Jurkat, Clone E6-1 (cell line): ENCODE data around the gene F10.

Source experiments
- DNase-seq: peaks from one replicate; pipeline ENCODE4 v3.0.0-alpha.2; 2011; ENCODE audit warnings: low read depth, low spot score
- H3K4me3 ChIP-seq: 2 replicates; pipeline ENCODE4 v1.5.1; 2011; ENCODE audit warnings: mild to moderate bottlenecking, low read length, control low read depth, moderate library complexity

The F10 gene

DNA sequence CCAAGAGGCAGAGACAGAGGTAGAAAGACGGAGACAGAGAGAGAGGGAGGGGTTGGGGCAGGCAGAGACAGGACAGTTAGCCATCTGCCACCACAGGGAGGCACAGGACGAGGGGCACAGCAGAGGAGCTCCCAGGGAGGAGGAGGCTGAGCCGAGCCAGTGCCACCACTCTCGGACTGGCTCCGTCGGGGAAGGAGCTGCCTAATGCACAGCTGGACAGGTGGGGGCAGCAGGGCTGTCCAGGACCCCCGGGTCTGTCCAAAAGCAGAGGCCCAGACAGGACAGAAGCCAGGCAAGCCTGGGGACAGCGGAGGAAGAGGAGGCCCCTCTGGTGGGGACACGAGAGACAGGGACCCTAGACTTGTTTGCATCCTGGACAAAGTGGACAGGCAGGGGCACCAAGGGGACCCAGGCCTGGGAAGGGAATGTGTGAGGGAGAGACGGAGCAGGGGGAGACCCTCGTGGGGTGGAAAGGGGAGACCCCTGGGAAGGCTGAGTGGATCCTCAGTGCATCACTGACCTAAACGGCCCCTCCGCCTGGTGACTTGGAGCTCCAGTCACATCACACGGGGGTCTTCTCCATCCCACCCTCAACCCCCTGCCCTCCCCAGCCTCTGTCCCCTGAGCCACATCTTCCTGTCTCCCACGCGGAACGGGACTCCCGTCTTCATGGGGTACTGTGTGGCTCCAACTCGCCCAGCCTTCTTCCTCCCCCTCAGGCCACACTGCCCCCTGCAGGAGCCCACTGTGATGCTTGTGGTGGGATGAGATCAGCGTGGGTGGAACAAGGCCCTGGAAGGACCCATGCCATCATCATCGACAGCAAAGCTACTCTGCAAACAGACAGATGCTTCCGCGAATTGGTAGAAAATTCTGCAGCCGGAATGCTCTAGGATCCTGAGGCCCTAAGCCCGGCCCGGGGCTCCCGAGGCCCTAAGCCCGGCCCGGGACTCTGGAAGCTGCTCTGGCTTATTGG is 915 bp downstream of the F10 start:
- no peak for DNase-seq
- H3K4me3 ChIP-seq = no peak overlapping the region

DNA sequence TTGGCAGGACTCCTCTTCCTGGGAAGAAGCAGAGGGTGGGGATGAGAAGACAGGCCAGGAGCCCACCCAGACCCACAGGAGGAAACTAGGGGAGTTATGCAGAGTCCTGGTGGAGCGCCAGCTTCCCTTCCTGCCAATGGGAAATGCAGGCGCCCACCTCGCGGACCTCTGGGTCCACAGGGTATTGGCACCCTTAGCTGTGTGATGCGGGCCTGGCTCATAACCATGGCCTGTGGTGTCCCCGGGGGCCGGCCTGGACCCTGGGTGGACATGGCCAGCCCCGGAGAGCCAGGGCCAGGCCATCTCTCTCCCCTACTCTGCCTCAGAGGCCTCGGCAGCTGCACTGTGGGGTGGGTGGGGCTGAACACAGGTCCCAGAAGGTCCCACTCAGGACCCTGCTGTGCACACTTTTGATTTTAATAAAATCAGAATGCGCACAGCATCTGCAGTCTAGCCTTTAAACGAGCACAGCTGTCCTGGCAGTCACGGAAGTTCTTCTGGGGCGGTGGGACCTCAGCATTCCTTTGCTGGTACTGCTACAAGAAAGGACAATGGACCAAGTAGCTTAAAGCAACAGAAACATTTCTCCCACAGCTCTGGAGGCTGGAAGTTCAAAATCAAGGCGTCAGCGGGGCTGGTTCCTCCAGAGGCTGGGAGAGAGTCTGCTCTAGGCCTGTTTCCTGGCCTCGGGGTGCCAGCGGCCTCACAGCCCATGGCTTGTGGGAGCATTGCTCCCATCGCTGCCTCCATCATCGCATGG is 1.8 kb downstream of the F10 start:
- no peak for DNase-seq
- no peak overlapping the region for H3K4me3 ChIP-seq

DNA sequence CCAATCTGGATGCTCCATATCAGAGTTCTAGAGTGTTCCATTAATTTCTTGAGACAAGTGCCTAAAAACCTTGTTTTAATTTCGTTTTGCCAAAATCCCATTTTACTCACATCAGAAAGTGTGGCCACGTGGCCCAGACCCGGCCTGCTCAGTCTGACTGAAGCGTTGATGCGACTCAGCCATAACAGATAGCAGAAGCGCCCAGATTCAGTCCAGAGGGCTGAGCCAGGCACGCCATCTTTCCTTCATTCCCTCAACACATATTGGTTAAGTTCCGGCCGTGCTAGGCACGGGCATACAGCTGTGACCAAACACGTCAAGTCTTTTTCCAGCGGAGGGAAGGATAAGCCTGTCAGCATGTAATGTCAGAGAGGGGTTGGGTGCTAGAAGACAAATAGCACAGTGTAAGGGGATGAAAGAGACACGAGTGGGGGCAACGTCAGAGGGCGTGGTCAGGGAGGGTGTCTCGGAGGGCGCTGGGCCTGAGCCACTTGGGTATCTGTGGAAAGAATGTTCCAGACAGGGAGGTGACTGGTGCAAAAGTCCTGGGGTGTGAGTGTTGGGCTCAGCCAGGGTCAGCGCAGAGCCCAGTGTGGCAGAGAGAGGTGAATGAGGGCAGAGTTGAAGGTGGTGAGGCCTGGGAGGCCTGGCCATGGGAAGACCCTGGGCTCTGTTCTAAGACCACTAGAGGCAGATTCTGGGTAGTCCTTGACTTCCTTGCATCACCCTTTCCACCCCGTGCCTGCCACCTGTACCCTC is 3.1 kb downstream of the F10 start:
- DNase-seq = no peak
- no peak overlapping the region for H3K4me3 ChIP-seq

DNA sequence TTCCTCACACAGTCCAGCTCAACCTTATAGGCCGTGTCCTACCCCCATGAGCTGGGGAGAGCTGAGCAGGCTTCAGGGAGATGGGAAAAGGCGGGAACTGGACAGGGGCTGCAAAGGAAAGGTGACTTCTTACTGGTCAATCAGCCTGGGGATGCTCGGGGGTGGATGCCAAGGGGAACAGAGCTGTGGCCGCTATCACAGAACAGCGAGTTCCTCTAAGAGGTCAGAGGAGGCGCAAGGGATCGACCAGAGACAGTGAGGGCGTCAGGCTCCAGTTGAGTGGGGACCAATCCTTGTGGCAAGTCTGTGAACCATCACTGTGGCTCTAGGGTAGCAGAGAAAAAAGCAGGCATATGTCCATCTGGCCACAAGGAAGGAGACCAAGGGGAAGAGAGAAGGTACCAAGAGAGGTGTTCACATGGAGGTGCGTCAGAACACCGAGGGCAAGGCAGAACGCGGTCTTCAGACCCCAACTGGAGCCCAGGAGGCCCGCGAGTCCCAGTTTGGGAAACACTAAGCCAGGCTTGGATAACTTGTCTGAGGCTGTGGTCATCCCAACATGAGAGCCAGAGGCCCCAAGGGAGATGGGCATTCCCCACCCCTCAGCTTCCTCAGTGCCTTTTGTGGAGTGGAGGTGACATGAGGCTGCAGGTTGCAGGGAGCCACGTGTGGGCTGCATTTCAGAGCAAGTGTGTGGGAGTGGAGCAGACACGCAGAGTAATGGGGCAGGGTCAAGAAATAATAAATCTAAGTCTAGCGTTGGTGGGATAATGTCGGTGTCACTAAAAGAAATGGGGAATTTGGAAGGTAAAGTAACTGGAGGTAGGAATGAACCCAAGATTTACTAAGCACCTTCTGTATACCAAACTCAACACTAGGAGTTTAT is 3.9 kb downstream of the F10 start:
- H3K4me3 ChIP-seq = no peak overlapping the region
- no peak for DNase-seq

DNA sequence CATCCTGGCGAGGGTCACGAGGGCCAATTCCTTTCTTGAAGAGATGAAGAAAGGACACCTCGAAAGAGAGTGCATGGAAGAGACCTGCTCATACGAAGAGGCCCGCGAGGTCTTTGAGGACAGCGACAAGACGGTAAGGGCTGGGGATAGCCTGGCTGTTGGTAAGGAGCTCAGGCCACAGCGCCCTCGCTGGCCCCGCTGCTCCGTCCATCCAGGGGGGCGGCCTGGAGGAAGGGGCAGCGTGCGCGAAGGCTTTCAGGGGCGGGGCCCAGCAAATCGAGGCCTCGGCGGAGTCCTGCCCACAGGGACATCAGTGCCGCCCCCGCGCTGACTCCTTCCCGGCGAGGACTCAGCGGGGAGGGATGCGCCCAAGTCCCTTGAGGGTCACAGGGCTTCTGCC is 6.9 kb downstream of the F10 start:
- DNase-seq = no peak
- no peak overlapping the region for H3K4me3 ChIP-seq

DNA sequence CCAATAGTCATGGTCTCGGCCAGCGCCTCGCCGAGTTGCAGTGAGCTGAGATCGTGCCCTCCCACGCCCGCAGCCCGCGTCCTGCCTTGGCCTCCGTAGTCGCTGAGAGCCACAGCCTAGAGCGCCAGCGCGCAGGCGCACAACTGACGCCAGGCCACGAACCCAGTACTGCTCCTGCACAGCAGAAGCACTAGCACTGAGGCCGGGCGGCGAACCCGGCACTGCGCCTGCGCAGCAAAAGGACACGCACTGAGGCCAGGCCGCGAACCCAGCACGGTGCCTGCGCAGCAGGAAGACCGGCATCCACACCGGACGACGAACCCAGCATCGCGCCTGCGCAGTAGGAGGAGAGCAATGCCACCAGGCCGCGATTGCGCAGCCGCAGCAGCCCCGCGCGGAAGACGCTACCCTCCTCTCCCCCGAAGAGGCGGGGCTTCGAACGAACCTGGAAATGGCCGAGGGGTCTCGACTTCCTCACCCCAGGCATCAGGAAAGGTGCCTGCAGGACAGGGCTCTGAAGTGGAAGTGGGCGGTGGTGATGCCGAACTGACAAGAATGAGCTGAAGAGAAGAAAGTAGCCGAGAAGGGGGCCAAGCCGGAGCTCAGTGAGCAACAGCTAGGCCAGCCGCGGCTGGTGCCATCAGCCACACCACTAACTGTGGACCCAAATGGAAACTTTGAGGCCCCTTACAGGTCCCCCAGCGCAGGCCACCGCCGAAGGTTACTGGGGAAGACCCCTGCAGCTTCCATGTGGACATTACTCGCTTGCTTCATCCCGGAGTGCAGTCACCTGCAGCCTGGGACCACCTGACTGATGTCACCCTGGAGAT is 7.5 kb downstream of the F10 start:
- no peak overlapping the region for H3K4me3 ChIP-seq
- DNase-seq = no peak

DNA sequence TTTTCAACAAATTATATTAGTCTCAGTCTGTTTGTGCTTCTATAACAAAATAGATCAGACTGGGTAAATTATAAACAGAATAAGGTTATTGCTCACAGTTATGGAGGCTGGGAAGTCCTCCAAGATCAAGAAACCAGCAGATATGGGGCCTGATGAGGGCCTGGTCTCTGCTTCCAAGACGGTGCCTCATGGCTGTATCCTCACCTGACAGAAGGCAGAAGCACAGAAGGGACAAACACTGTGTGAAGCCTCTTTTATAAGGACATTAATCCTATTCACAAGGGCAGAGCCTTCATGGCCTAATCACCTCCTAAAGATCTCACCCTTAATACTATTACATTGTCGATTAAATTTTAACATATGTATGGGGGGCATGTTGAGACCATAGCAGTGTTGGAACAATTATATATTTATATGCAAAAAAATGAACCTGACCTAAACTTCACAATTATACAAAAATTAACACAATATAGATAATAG is 12.7 kb downstream of the F10 start:
- DNase-seq = no peak
- no peak overlapping the region for H3K4me3 ChIP-seq

DNA sequence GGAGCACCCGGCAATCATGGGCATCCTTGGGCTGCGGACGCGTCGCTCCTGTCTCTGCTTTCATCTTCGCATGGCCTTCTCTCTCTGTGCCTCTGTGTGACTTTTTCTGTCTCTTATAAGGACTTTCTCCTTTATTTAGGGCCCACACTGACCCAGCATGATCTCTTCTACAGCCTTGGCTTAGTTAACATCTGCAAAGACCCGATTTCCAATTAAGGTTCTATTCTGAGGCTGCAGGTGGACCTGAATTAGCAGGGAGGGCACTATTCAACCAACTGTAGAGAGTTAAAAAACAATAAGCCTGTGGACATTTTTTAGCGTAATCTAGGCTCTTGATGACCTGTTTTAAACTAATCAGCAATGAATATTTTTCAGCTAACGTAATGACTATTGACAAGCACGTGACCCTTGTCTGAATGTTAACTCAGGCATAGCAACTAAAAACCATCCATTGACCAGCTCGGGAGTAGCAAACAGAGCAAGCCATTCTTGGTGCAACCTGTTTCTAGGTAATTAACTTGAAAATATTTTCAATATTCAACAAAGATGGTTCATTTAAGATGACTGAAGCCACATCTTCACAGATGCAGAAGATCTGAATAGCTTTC is 15.2 kb downstream of the F10 start:
- DNase-seq = no peak
- no peak overlapping the region for H3K4me3 ChIP-seq

DNA sequence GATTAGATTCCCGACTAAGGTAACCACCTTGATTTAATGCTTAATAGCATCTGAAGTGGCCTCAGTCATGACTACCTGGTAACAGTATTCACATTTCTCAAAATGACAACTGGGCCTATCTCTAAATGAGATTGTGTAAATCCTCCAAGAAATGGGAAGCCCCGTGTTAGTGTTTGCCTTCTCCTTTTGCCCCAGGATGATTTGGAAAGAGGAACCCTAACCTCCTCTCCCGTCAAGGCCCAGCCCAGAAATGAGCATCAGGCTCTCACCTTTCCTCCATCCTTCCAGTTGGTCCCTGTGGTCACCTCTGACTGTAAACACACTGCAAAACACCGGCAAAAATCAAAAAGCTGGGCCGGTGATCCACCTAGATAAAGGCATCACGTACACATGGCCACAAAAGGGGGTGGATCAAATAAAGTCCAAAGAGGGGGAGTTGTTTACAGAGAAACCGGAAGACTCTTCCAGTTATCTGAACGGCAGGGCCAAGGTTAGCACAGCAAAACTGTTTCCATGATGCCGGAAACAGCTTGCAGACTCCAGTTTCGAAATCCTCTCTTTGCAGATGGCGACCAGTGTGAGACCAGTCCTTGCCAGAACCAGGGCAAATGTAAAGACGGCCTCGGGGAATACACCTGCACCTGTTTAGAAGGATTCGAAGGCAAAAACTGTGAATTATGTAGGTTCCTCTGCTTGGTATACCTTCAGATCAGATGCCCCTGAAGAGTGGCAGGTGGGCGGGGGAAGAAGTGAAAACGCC is 16.4 kb downstream of the F10 start:
- no peak for DNase-seq
- H3K4me3 ChIP-seq = no peak overlapping the region

DNA sequence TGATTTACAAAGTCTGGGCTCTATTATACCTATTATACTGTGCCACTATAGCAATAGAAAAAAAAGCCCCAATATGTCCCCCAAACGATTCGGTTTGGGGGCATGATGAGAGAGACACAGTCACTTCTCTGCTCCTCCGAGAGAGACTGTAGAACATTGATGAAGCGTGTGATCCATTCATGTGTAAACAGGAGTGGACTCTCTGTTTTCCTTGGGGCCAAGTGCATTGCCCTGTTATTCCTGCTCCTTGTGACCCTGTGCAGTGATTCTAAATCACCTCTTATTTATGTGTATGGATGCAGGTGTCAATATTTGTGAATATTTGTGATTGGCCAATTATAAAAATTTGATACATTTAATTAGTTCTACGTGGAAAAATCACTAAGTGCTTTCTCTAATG is 17.0 kb downstream of the F10 start:
- no peak overlapping the region for H3K4me3 ChIP-seq
- DNase-seq = no peak

DNA sequence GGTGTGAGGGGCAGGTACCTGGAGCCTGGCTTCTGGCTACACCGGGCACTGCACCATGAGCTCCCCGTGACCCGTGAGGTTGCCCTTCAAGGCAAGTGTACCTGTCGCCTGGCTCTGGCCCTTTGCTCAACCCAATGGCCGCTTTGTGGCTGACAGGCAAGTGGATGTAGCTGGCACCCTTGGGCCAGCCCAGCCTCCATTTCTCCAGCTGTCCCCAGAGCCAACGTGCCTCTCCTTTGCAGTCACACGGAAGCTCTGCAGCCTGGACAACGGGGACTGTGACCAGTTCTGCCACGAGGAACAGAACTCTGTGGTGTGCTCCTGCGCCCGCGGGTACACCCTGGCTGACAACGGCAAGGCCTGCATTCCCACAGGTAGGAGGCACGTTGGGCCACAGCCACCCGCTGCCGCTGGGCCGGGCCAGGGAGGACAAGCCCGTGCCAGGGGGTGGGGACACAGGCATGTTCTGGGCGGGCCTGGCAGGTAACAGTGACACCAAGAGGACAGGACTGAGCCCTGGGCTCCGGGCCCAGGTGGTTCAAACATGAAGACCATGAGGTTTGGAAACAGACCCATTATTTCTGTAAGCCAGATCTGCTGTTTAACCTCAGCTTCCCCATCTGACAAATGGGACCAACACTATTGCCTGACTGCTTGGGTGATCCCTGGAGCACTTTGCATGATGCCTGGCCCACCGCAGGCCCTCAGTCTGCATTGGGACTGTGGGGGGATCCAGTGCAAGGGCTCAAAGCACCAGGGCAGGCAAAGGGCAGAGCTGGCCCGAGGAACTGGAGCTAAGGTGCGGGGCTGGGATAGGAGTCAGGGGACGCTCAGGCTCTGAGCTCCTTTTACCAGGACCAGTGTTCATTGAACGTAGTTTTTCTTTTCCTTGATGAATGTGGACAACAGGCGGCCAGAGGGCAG is 18.3 kb downstream of the F10 start:
- no peak for DNase-seq

DNA sequence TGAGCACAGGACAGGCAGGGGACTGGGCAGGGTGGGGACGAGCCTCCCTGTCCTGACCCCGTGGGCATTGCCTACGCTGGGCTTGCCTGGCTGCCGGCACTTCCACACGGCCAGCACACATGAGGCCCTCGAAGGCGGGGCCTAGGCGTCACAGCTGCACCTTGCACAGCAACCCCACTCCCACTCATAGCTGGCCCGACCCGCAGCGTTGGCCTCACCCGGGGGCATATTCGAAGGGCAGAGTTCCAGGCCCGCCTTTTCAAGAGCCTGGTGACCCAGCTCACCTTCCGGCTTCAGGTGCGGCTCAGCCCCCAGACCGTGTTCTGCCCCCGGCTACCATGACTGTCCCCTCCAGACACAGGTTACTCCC is 19.0 kb downstream of the F10 start:
- DNase-seq = no peak
- no peak overlapping the region for H3K4me3 ChIP-seq

More for the DNA sequence above, 18.3 kb downstream of the F10 start:
- H3K4me3 ChIP-seq = no peak overlapping the region

DNA sequence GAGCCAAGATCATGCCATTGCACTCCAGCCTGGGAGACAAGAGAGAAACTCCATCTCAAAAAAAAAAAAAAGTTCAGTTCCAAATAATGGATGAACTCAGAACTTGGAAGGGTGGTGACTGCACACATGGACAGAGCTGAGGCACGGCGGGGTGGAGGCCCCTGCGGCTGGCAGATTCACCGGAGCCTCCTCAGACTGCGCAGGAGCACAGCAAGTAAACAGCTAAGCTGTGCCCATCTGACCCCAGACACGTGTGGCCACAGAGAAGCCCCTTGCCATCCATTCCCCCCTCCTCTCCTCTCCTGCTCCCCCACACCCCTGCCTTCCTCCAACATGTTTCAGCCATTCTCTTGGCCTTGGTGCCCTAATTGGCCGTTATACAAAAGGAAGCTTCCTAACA is 20.3 kb downstream of the F10 start:
- no peak for DNase-seq
- no peak overlapping the region for H3K4me3 ChIP-seq

DNA sequence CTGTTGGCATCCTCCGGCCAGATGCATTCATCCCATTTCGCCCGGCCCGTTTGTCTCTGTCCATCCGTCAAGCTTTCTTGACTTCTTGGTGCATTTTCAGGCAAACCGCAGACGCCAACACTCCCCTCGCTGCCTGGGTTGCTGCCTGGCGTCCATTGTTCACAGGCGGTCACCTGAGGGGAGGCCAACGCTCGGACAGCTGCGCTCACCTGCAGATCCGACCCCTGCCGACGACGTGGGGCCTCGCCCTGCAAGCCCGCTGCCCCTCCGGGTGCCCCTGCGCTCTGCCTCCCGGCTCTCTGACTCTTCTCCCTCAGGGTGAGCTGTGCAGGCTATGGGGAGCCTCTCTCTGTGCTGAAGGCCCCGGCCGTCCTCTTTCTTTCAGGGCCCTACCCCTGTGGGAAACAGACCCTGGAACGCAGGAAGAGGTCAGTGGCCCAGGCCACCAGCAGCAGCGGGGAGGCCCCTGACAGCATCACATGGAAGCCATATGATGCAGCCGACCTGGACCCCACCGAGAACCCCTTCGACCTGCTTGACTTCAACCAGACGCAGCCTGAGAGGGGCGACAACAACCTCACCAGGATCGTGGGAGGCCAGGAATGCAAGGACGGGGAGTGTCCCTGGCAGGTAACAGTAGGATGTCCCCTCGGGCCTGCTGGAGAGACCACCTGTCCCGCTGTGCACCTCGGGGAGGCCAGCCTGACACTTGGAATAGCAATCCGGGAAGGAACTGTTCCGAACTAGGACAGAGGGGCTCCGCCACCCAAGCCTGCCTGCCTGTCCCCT is 21.1 kb downstream of the F10 start:
- DNase-seq = no peak

DNA sequence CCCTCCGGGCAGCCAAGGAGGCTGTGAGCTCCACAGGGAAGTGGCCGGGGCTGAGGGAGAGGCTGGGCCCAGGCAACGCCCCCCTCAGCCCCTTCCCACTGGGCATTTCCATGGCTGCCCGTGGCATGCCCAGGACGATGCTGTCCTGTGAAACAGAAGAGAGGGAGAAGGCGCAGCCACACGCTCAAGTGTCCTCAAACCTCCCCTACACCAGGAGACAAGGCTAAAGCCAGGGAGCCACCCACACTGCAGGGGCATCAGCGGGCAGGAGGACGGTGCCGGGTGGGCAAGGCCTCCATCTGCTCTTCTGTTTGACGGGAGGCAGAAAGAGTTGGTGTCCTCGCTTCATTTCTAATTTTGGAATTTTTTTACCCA is 21.6 kb downstream of the F10 start:
- no peak for DNase-seq
- no peak overlapping the region for H3K4me3 ChIP-seq

More for the DNA sequence above, 21.1 kb downstream of the F10 start:
- H3K4me3 ChIP-seq = no peak overlapping the region
